Loucy (cell line): ENCODE data around the gene RIT2.

Experiments
- EZH2phosphoT487 ChIP-seq: fragments of 200-600 bp; IDR thresholded peaks from 2 replicates; pipeline ENCODE4 v1.6.1; 2018; ENCODE audit warnings: antibody characterized with exemption, mild to moderate bottlenecking, moderate library complexity, borderline replicate concordance
- TF ChIP-seq, protein P1 (sequence below): fragments of 200-600 bp; sonication (generic); conservative IDR thresholded peaks from 2 replicates; pipeline ENCODE4 v1.5.1; 2014; ENCODE audit warnings: mild to moderate bottlenecking, antibody characterized with exemption, low read length

- TF ChIP-seq, protein P1, sequence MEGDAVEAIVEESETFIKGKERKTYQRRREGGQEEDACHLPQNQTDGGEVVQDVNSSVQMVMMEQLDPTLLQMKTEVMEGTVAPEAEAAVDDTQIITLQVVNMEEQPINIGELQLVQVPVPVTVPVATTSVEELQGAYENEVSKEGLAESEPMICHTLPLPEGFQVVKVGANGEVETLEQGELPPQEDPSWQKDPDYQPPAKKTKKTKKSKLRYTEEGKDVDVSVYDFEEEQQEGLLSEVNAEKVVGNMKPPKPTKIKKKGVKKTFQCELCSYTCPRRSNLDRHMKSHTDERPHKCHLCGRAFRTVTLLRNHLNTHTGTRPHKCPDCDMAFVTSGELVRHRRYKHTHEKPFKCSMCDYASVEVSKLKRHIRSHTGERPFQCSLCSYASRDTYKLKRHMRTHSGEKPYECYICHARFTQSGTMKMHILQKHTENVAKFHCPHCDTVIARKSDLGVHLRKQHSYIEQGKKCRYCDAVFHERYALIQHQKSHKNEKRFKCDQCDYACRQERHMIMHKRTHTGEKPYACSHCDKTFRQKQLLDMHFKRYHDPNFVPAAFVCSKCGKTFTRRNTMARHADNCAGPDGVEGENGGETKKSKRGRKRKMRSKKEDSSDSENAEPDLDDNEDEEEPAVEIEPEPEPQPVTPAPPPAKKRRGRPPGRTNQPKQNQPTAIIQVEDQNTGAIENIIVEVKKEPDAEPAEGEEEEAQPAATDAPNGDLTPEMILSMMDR: no peak
- TF ChIP-seq EZH2phosphoT487: no peak
Observed at GRCh38 chr18:43080671-43081070, 34.8 kb downstream of the RIT2 start.
